IPS DF 6.9 (cell line): Measurements from ENCODE around the gene RPL31.

Source experiments
- DNase-seq: peaks from one replicate; pipeline ENCODE4 v3.0.0-alpha.2; 2013; ENCODE audit warnings: low read depth, low spot score
- H3K27ac ChIP-seq: one replicate; pipeline ENCODE4 v1.5.1; 2013; ENCODE audit warnings: low read length, control low read depth
- H3K27me3 ChIP-seq: 2 replicates; pipeline ENCODE4 v1.6.1; 2013; ENCODE audit warnings: mild to moderate bottlenecking, low read length; ENCODE audit not compliant: control insufficient read depth, insufficient read depth
- H3K36me3 ChIP-seq: 2 replicates; pipeline ENCODE4 v1.6.1; 2013; ENCODE audit warnings: low read length; ENCODE audit not compliant: control insufficient read depth, insufficient read depth
- H3K4me1 ChIP-seq: 2 replicates; pipeline ENCODE4 v1.6.1; 2013; ENCODE audit warnings: low read length; ENCODE audit not compliant: control insufficient read depth, insufficient read depth
- H3K4me3 ChIP-seq: 2 replicates; pipeline ENCODE4 v1.5.1; 2013; ENCODE audit warnings: mild to moderate bottlenecking, low read length
- H3K9me3 ChIP-seq: 2 replicates; pipeline ENCODE4 v1.6.1; 2013; ENCODE audit warnings: low read length, inconsistent platforms; ENCODE audit not compliant: control insufficient read depth, insufficient read depth
- WGBS: extraction: QIAGEN DNeasy Blood & Tissue Kit; methylation state at CpG from one replicate; pipeline ENCODE4 v1.1.7; 2013; ENCODE audit warnings: mixed read lengths, missing lambda C conversion rate; ENCODE audit not compliant: insufficient read length, insufficient coverage; 5-methylcytosine and 5-hydroxymethylcytosine counted together

RPL31 gene

DNA sequence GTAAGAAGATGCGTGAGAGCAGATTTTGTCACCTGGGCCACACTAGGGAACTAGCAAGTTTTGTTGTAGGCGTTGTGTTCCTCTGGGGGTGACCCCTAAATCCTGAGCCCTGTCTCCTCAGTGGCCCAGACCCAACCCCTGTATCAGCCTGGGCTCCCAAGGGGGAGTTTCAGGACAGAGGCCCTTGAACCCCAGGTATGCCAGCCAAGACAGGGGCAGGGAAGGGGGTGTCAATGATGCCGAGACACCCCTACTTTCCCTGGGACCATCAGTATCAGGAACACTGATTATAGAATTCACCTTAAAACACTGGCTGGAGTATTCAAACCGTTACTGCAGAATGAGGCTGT lies 39.1 kb upstream of the RPL31 start:
- Histone ChIP-seq H3K4me1 (no peaks in the 10 kb centered on the region), H3K27me3 (no peaks in the 10 kb centered on the region), H3K27ac (no peak overlapping the region), H3K36me3 (no peaks in the 10 kb centered on the region), H3K9me3 (no peaks in the 10 kb centered on the region), H3K4me3 (no peak overlapping the region)
- WGBS: no CpG with 5 or more reads among the region's 4 CpGs
- DNase-seq: no peak

DNA sequence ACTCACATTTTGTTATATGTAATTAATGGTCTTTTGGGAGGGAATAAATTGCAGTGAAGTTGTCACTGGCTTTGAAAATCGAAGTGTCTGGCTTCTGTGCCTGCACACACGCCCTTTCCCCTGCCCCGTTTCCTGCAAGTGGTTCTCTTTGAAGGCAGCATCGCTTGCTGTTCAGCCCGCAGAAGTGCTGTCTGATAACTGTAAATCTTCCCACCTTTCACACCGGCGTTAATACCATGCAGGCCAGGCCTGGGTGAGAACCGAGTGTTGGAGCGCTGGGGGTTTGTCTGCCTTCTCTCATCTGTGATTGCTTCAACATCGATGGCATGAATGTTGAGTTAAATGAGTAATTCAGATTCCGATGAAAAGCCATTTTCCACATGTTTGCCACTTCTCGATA lies 37.9 kb upstream of the RPL31 start:
- Histone ChIP-seq H3K27ac (no peak overlapping the region), H3K4me1 (no peaks in the 10 kb centered on the region), H3K4me3 (no peak overlapping the region), H3K9me3 (no peaks in the 10 kb centered on the region), H3K36me3 (no peaks in the 10 kb centered on the region), H3K27me3 (no peaks in the 10 kb centered on the region)
- no peak for DNase-seq
- WGBS: no CpG with 5 or more reads among the region's 12 CpGs

- WGBS: no CpG with 5 or more reads among the region's 11 CpGs
- H3K27me3 ChIP-seq: no peaks in the 10 kb centered on the region
- H3K27ac ChIP-seq: no peak overlapping the region
- H3K4me3 ChIP-seq: no peak overlapping the region
- no peaks in the 10 kb centered on the region for H3K36me3 ChIP-seq
- DNase-seq: no peak
- H3K4me1 ChIP-seq: no peaks in the 10 kb centered on the region
- H3K9me3 ChIP-seq: no peaks in the 10 kb centered on the region
Observed at GRCh38 chr2:100964681-100965169, 37.4 kb upstream of the RPL31 start.

DNA sequence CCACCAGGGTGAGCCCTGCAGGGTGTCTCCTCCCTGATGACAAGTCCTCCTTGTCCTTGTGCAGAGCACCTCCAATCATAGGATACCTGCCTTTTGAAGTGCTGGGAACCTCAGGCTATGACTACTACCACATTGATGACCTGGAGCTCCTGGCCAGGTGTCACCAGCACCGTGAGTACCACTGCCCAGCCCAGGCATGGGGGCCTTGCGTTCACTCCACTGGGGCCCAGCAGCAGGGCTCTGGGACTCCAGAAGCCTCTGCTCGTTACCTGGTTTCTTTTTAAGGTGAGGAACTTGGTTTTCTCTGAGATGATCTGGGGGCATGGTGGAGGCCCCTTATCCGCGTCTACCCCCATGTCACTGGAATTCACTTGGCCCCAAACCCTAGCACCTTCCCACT lies 36.5 kb upstream of the RPL31 start:
- no CpG with 5 or more reads among the region's 5 CpGs for WGBS
- H3K4me3 ChIP-seq: no peak overlapping the region
- DNase-seq: no peak
- H3K27ac ChIP-seq: no peak overlapping the region
- no peaks in the 10 kb centered on the region for H3K9me3 ChIP-seq
- no peaks in the 10 kb centered on the region for H3K4me1 ChIP-seq
- H3K27me3 ChIP-seq: no peaks in the 10 kb centered on the region
- no peaks in the 10 kb centered on the region for H3K36me3 ChIP-seq

DNA sequence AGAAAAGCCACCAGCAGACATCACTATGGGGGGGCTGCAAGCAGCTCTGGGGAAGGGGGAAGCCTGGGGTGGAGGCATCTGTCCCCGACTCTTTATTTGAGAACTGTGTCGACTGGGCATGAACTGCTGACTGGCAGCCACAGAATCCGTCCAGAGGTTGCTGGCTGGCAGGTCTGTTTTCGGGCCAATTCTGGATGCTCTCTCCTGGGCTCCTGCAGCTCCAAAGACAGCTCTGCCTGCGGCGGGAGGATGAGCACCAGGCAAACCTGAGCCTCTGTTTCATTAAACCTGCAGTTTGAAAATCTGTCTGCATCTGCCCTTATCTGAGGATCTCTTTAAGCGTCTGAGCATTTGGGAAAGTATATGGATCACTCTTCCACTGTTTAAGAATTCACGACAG lies 34.4 kb upstream of the RPL31 start:
- Histone ChIP-seq H3K4me3 (no peak overlapping the region), H3K4me1 (no peaks in the 10 kb centered on the region), H3K9me3 (no peaks in the 10 kb centered on the region), H3K27me3 (no peaks in the 10 kb centered on the region), H3K27ac (no peak overlapping the region), H3K36me3 (no peaks in the 10 kb centered on the region)
- no peak for DNase-seq
- WGBS: no CpG with 5 or more reads among the region's 8 CpGs

- no peaks in the 10 kb centered on the region for H3K4me1 ChIP-seq
- no CpG with 5 or more reads among the region's 28 CpGs for WGBS
Observed at GRCh38 chr2:100968146-100969145, 33.6 kb upstream of the RPL31 start.

DNA sequence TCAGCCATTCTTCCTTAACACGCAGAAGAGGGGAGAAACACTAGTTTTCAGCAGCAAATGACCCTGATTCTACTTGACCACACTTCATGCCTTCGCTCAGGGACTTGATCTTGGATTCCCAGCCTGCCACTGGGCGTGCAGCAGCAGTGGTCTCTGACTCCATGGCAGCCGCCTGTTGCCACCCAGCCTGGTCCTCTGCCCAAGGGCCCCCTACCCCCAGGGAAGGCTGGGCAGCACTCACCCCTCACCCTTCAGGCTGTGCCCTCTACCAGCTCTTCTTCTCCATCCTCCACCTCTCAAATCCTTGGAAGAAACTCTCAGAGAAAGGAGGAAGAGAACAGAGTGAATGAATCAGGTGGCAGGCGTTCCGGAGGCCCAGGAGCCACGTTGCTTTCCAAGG lies 32.1 kb upstream of the RPL31 start:
- H3K36me3 ChIP-seq: no peaks in the 10 kb centered on the region
- no peak overlapping the region for H3K4me3 ChIP-seq
- H3K27ac ChIP-seq: no peak overlapping the region
- H3K27me3 ChIP-seq: no peaks in the 10 kb centered on the region
- no peaks in the 10 kb centered on the region for H3K4me1 ChIP-seq
- no peaks in the 10 kb centered on the region for H3K9me3 ChIP-seq
- WGBS: no CpG with 5 or more reads among the region's 7 CpGs
- no peak for DNase-seq

More at GRCh38 chr2:100968146-100969145, 33.6 kb upstream of the RPL31 start:
- H3K4me3 ChIP-seq: no peak overlapping the region
- H3K9me3 ChIP-seq: no peaks in the 10 kb centered on the region
- H3K36me3 ChIP-seq: no peaks in the 10 kb centered on the region
- no peak for DNase-seq
- no peaks in the 10 kb centered on the region for H3K27me3 ChIP-seq
- no peak overlapping the region for H3K27ac ChIP-seq

DNA sequence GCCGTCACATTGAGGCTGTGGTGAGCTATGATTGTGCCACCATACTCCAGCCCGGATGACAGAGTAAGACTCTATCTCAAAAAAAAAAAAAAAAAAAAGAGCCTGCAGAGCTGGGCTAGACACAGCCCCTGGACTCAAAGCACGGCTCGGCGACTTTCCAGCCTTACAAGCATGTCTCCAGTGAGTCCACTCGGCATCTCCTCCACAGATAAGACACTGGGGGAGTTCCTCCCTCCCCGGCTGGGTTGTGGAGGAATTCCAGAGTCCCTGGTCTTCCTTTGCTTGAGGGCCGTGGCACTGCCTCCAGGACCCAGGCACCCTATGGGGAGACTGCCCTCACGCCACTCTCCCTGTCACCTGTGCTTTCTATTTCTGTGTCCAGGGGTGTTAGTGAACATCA lies 30.9 kb upstream of the RPL31 start:
- H3K4me1 ChIP-seq: no peaks in the 10 kb centered on the region
- no CpG with 5 or more reads among the region's 9 CpGs for WGBS
- no peak overlapping the region for H3K4me3 ChIP-seq
- H3K36me3 ChIP-seq: no peaks in the 10 kb centered on the region
- H3K27ac ChIP-seq: no peak overlapping the region
- no peak for DNase-seq
- no peaks in the 10 kb centered on the region for H3K9me3 ChIP-seq
- no peaks in the 10 kb centered on the region for H3K27me3 ChIP-seq

DNA sequence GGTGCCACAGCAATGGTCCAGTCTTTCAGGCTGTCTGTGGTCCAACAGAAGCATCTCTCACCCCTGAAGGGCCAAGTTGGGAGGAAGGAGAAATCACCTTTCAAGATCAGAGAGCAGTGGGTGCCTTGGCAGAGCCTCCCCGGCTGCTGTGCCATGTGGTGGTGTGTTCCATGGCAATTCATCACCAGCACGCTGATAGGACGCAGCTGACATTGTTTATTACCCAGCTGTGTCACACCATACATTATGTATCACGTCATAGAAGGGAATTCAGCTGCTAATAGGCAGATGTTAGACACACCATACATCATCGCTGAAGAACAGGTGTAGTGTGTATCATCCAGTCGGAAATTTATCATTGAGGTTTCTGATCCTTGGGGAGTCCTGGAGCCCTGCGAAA lies 29.6 kb upstream of the RPL31 start:
- Histone ChIP-seq H3K9me3 (no peaks in the 10 kb centered on the region), H3K4me1 (no peaks in the 10 kb centered on the region), H3K27me3 (no peaks in the 10 kb centered on the region), H3K4me3 (no peak overlapping the region), H3K36me3 (no peaks in the 10 kb centered on the region; the same call in 1 of the 2 replicates), H3K27ac (no peak overlapping the region)
- DNase-seq: no peak
- no CpG with 5 or more reads among the region's 7 CpGs for WGBS

- no peak for DNase-seq
- Histone ChIP-seq H3K4me3 (no peak overlapping the region), H3K9me3 (no peaks in the 10 kb centered on the region), H3K4me1 (no peaks in the 10 kb centered on the region), H3K36me3 (no peaks in the 10 kb centered on the region; the same call in 1 of the 2 replicates), H3K27ac (no peak overlapping the region), H3K27me3 (no peaks in the 10 kb centered on the region)
- no CpG with 5 or more reads among the region's 22 CpGs for WGBS
Observed at GRCh38 chr2:100974712-100975520, 27.2 kb upstream of the RPL31 start.
